ENCODE results near the gene ZNF438. TPM values are rescaled to one million over a fixed set of nuclear protein-coding genes. Genes with fewer than 3 reads are reported as not detected.

Gene ZNF438
- total RNA-seq, 1 experiment from 2014 or later: 0.83 TPM

GRCh38 chr10:30977385-30977784, 54.3 kb downstream of the ZNF438 start:
- Mint-ChIP-seq H3K9me3 (peaks cover 4 to 10% of the 10 kb centered on the region in 2 experiments; a peak in 4 of 5 replicates), H3K4me1 (no peaks in the 10 kb centered on the region), H3K27me3 (ENCODE audit: low read depth) (no peaks in the 10 kb centered on the region), H3K4me3 (no peak overlapping the region), H3K27ac (no peak overlapping the region), H3K36me3 (ENCODE audit: insufficient read depth in 1 of 3, low read depth in 3 of 3) (peaks cover 0 to 4% (median 0%) of the 10 kb centered on the region in 3 experiments; a peak in 2 of 7 replicates)
- Histone ChIP-seq H3K9me3 (ENCODE audit: control insufficient read depth, low read depth, low read length) (no peaks in the 10 kb centered on the region), H4K5ac (ENCODE audit: insufficient read length, low read depth, low read length) (no peak overlapping the region), H3K79me2 (ENCODE audit: insufficient read depth, low read length) (no peaks in the 10 kb centered on the region), H2AFZ (ENCODE audit: low read length) (no peak overlapping the region), H2BK12ac (ENCODE audit: insufficient read length, low read depth, low read length) (no peak overlapping the region), H3K27ac (ENCODE audit: insufficient read length, low read depth, low read length) (no peak overlapping the region), H3K9ac (ENCODE audit: extremely low read depth, insufficient read length, low read length) (no peak overlapping the region), H4K20me1 (ENCODE audit: control insufficient read depth, insufficient read depth, insufficient read length) (no peaks in the 10 kb centered on the region), H3T11ph (ENCODE audit: low read length) (no peak overlapping the region), H2BK5ac (ENCODE audit: insufficient read length, low read length) (no peak overlapping the region), H3K27me3 (ENCODE audit: insufficient read depth, low read length) (no peaks in the 10 kb centered on the region), H3K4ac (ENCODE audit: low read depth, low read length) (no peak overlapping the region), H4K91ac (ENCODE audit: insufficient read length, low read depth, low read length) (no peak overlapping the region), H3K79me1 (ENCODE audit: insufficient read depth, low read depth, low read length, poor library complexity, severe bottlenecking) (no peaks in the 10 kb centered on the region), H3K56ac (ENCODE audit: insufficient read length, low read depth, low read length) (no peak overlapping the region), H3K23me2 (ENCODE audit: insufficient read length, low read depth, low read length, poor library complexity, severe bottlenecking) (no peaks in the 10 kb centered on the region), H2BK120ac (ENCODE audit: low read depth, low read length, poor library complexity, severe bottlenecking) (no peak overlapping the region), H2BK15ac (ENCODE audit: low read depth, low read length) (no peak overlapping the region), H3K4me2 (ENCODE audit: insufficient read depth, insufficient read length, low read length) (no peak overlapping the region), H3K18ac (ENCODE audit: insufficient read length, low read depth, low read length) (no peak overlapping the region), H2BK20ac (ENCODE audit: low read depth, low read length, poor library complexity, severe bottlenecking) (no peak overlapping the region), H3K14ac (ENCODE audit: insufficient read depth, low read length) (no peak overlapping the region), H3K4me1 (ENCODE audit: insufficient read depth, low read length) (no peaks in the 10 kb centered on the region), H4K8ac (replicated peaks; ENCODE audit: insufficient read length, low read depth, low read length) (no peak overlapping the region), H2AK5ac (ENCODE audit: insufficient read length, low read length) (no peak overlapping the region), H3K23ac (ENCODE audit: insufficient read length, low read depth, low read length) (no peak overlapping the region)
- TF ChIP-seq CTCF (conservative IDR thresholded peaks at IDR 0.05): no peak
- DNase-seq: no peak
- WGBS (ENCODE audit: extremely low coverage, insufficient read length, low lambda C conversion rate): no CpG with 5 or more reads among the region's 8 CpGs
